ENCODE data around the gene LRRC15.

GRCh38 chr3:194379231-194379630 is 9.7 kb upstream of the LRRC15 start:
- TF ChIP-seq CTCF (IDR thresholded peaks at IDR 0.05) (no peak), SMC3 (IDR thresholded peaks at IDR 0.05) (no peak), CBX2 (IDR thresholded peaks at IDR 0.05; ENCODE audit: borderline replicate concordance, low read depth) (no peak), CEBPB (IDR thresholded peaks at IDR 0.05) (no peak)
